ENCODE data around the gene SLC27A5. TPM values are rescaled to one million over a fixed set of nuclear protein-coding genes. Genes with fewer than 3 reads are reported as not detected.

SLC27A5 gene
- total RNA-seq, 1 donor from 2014 or later, result 9.3 TPM

DNA sequence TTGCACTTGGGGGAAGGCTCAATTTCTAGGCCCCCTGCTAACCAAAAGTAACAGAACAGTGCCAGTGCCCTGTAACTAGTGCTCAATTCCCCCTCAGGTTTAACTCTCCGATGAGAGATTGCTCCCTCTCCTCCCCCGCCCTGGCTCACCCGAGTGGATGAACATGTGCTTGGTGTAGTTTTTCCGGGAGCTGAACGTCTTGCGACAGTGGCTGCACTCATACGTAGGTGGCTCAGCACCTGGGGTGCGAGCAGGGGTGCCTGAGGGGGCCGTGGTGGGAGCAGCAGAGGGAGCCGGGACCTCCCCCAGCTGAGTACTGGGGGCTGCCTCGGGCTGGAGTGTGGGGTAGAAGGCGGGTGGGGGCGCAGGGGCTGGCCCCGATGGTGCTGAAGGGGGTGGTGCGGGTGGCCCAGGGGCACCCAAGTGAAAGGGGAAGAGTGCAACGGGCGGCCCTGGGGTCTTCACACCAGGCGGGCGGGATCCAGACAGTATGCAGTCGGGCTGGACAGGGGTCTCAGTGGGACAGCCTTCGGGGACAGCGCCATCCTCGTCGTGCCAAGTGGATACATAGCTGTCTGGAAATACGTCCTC, 4.5 kb upstream of the SLC27A5 start:
- Mint-ChIP-seq H3K36me3 (peaks cover 5% of the 10 kb centered on the region), H3K4me1 (ENCODE audit: unreplicated experiment) (peaks cover 21% of the 10 kb centered on the region), H3K4me3 (peak overlapping the region; percentile 58), H3K9me3 (no peaks in the 10 kb centered on the region), H3K27me3 (no peaks in the 10 kb centered on the region), H3K27ac (no peak overlapping the region)
- DNase-seq (ENCODE audit: extremely low spot score, unreplicated experiment), result no peak
- TF ChIP-seq, protein P1, sequence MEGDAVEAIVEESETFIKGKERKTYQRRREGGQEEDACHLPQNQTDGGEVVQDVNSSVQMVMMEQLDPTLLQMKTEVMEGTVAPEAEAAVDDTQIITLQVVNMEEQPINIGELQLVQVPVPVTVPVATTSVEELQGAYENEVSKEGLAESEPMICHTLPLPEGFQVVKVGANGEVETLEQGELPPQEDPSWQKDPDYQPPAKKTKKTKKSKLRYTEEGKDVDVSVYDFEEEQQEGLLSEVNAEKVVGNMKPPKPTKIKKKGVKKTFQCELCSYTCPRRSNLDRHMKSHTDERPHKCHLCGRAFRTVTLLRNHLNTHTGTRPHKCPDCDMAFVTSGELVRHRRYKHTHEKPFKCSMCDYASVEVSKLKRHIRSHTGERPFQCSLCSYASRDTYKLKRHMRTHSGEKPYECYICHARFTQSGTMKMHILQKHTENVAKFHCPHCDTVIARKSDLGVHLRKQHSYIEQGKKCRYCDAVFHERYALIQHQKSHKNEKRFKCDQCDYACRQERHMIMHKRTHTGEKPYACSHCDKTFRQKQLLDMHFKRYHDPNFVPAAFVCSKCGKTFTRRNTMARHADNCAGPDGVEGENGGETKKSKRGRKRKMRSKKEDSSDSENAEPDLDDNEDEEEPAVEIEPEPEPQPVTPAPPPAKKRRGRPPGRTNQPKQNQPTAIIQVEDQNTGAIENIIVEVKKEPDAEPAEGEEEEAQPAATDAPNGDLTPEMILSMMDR (conservative IDR thresholded peaks at IDR 0.05), result no peak

DNA sequence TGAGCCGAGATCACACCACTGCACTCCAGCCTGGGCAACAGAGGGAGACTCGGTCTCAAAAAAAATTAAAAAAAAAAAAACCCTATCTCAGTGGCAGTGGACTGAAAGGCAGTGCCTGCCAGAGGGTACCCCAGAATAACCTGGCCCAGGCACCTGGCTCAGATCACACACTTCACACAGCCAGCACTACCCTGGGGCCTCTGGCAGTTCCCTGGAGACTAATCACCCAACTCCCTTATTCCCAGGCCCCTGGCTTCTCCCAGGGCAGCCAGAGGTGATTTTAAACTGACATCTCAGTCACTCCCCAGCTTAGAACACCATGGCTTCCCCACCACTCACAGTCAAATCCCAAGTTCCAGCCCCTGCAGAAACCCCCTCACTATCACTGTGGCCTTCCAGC, 3.5 kb upstream of the SLC27A5 start:
- no peak for DNase-seq (ENCODE audit: extremely low spot score, unreplicated experiment)
- Mint-ChIP-seq H3K27me3 (no peaks in the 10 kb centered on the region), H3K27ac (peak overlapping the region; percentile 73), H3K4me1 (ENCODE audit: unreplicated experiment) (peaks cover 17% of the 10 kb centered on the region), H3K36me3 (peaks cover 5% of the 10 kb centered on the region), H3K9me3 (no peaks in the 10 kb centered on the region), H3K4me3 (peak overlapping the region; percentile 58)
- TF ChIP-seq, protein P1 (conservative IDR thresholded peaks at IDR 0.05), result no peak

DNA sequence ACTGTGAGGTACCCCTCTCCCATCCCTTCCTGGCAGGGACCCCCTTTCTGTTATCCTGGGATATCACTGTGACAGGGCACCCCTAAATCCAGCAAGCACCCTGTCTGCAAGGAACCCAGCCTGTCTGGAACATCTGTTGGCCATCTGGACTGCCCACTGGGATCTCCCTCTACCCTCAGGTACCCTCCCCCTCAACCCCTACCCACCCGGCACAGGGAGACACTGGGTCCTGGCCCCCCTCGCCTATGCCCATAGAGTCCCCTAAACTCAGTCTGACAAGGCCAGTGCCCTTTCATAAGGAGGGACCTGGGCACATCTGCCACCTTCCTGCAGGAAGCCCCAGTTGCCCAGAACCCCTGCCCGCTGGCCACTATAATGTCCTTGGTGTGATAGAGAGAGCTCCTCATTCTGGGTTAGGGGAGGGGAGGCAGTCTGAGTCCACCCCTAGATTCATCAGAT, 2.8 kb upstream of the SLC27A5 start:
- H3K4me1 Mint-ChIP-seq (ENCODE audit: unreplicated experiment), result peaks cover 13% of the 10 kb centered on the region
- no peaks in the 10 kb centered on the region for H3K27me3 Mint-ChIP-seq
- DNase-seq (ENCODE audit: extremely low spot score, unreplicated experiment), result no peak
- TF ChIP-seq, protein P1 (conservative IDR thresholded peaks at IDR 0.05), result no peak
- peak overlapping the region; percentile 70 for H3K27ac Mint-ChIP-seq
- peaks cover 5% of the 10 kb centered on the region for H3K36me3 Mint-ChIP-seq
- no peaks in the 10 kb centered on the region for H3K9me3 Mint-ChIP-seq
- peak overlapping the region; percentile 87 for H3K4me3 Mint-ChIP-seq

DNA sequence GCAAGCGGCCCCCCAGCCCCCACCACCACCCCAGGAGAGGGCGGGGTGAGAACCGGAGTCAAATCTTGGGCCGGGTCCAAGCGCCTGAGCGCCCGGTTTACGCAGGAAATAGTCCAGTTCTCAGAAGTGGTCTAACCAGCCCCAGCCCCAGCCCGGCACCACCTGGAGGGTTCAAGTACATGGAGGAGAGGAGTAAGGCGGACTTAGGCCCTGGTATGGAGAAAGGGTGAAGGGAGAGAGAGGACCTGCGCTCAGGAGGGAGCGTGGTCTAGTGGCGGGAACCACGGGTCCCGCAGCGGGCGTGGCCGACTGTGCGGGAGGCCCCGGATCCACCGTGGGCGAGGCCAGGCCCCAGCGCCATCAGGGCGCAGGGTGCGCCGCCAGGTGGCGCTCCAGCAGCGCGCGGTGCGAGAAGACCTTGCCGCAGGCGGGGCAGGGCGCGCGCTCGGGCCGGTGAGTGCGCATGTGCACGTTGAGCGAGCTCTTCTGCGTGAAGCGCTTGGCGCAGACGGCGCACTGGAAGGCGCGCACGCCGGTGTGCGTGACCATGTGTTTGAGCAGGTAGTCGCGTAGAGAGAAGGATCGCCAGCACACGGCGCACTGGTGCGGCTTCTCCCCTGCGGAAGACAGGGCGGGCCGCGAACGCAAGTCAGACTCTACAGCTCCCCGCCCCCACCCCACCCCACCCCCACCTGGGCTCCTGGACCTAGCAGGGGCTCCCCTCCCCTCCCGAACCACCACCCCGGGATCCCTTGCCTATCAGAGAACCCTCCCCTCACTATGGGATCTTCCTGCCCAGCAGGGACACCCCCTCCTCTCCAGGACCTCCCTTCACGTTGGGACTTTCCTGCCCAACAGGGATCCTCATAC, 2.1 kb upstream of the SLC27A5 start:
- H3K4me1 Mint-ChIP-seq (ENCODE audit: unreplicated experiment), result peaks cover 11% of the 10 kb centered on the region
- H3K27me3 Mint-ChIP-seq, result no peaks in the 10 kb centered on the region
- peak; percentile 96 for DNase-seq (ENCODE audit: extremely low spot score, unreplicated experiment)
- TF ChIP-seq, protein P1 (conservative IDR thresholded peaks at IDR 0.05), result peak; percentile 98
- peak overlapping the region; percentile 70 for H3K27ac Mint-ChIP-seq
- peaks cover 5% of the 10 kb centered on the region for H3K36me3 Mint-ChIP-seq
- H3K4me3 Mint-ChIP-seq, result peak overlapping the region; percentile 87
- H3K9me3 Mint-ChIP-seq, result no peaks in the 10 kb centered on the region

DNA sequence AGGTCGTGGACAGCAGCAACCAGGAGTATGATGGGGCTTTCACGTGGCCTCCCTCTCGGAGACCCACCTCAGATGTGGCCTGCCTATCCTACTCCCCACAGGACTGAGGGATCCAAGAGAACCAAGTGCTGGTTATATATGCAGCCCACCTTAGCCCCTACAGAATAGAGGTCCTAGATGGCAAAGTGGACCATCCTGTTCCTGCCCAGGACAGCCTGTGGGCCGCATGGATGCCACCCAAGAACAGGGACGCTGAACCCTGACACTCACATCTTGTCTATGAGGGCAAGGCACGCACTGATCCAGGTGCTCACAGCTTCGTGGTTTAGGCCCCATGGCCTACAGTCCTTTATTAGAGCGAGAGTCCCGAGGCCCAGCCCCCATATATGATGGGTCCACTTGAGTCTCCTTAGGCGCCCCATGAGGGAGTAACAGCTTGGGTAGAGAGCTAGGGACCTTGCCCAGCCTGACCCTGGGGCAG, 1.5 kb upstream of the SLC27A5 start:
- H3K36me3 Mint-ChIP-seq, result peaks cover 5% of the 10 kb centered on the region

More for the DNA sequence above, 1.5 kb upstream of the SLC27A5 start:
- H3K4me1 Mint-ChIP-seq (ENCODE audit: unreplicated experiment), result peaks cover 8% of the 10 kb centered on the region
- H3K9me3 Mint-ChIP-seq, result no peaks in the 10 kb centered on the region
- no peak for DNase-seq (ENCODE audit: extremely low spot score, unreplicated experiment)
- H3K4me3 Mint-ChIP-seq, result no peak overlapping the region
- TF ChIP-seq, protein P1 (conservative IDR thresholded peaks at IDR 0.05), result no peak
- no peaks in the 10 kb centered on the region for H3K27me3 Mint-ChIP-seq
- H3K27ac Mint-ChIP-seq, result peak overlapping the region; percentile 70
